ENCODE data around the gene SLC66A3. TPM values are rescaled to one million over a fixed set of nuclear protein-coding genes. Genes with fewer than 3 reads are reported as not detected.

SLC66A3 gene
- total RNA-seq, 4 donors from 2014 or later, result 37.4 to 70.6 (median 62.4) TPM

DNA sequence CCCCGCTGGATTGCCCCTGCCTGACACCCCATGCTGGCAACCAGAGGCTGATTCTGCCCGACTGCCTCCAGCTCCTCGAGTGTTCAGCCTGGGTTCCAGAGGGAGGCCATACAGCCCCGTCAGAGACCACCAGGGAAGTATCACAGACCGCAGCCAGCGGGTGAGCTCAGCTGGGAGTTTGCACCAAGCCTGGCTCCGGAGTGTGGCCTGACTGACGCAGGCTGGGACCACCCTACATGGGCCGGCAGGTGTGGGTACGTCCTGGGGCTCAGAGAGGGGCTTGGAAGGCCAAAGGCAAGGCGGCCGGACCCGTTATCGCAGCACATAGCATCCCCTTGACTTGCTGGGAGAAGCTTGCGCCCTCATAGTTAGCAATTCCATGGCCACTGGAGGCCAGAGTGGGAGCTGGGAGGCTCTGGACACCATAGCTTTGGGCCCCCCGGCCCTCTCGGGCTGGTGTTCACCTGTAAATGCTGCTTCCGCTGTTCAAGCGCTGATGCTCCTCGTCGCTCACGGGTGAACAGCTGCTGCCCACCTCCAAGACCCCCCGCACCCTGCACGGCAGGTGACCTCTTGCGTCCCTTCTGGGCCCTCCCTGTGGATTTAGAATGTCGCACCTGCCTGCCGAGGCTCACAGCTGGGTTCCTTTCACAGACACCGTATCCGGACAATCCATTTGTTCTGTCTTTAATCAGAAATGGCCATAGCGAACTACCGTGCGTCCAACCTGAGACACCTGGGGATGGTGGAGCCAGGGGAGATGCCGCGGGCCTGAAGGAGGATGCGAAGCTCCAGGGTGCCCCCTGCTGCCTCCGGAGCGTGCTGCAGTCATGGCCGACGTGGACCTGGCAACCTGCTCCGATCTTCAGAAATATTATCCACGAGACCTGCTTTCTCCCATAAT, 31.2 kb upstream of the SLC66A3 start:
- Histone ChIP-seq H3K27ac (replicated peaks in 1 of 4) (no peak overlapping the region), H3K4me1 (peaks cover 0 to 3% (median 0%) of the 10 kb centered on the region in 4 donors), H3K27me3 (peaks cover 0 to 18% (median 0%) of the 10 kb centered on the region in 4 donors), H3K9me3 (no peaks in the 10 kb centered on the region), H3K4me3 (no peak overlapping the region), H3K36me3 (no peaks in the 10 kb centered on the region)
- 62% methylated on average over 29 of the region's 41 CpGs for WGBS
- DNase-seq (ENCODE audit: extremely low spot score), result no peak
- intact Hi-C loops (cut with DNase I), result loop anchor here (2.0 to 10.0 kb wide), 2 partner anchors 209 to 291 kb away; partner anchors contain the start of gene KCNF1
- TF ChIP-seq, protein P1, sequence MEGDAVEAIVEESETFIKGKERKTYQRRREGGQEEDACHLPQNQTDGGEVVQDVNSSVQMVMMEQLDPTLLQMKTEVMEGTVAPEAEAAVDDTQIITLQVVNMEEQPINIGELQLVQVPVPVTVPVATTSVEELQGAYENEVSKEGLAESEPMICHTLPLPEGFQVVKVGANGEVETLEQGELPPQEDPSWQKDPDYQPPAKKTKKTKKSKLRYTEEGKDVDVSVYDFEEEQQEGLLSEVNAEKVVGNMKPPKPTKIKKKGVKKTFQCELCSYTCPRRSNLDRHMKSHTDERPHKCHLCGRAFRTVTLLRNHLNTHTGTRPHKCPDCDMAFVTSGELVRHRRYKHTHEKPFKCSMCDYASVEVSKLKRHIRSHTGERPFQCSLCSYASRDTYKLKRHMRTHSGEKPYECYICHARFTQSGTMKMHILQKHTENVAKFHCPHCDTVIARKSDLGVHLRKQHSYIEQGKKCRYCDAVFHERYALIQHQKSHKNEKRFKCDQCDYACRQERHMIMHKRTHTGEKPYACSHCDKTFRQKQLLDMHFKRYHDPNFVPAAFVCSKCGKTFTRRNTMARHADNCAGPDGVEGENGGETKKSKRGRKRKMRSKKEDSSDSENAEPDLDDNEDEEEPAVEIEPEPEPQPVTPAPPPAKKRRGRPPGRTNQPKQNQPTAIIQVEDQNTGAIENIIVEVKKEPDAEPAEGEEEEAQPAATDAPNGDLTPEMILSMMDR (IDR thresholded peaks at IDR 0.05), result peak; percentile 59 to 83 (median 72)
- TF ChIP-seq EP300 (IDR thresholded peaks at IDR 0.05), result no peak

DNA sequence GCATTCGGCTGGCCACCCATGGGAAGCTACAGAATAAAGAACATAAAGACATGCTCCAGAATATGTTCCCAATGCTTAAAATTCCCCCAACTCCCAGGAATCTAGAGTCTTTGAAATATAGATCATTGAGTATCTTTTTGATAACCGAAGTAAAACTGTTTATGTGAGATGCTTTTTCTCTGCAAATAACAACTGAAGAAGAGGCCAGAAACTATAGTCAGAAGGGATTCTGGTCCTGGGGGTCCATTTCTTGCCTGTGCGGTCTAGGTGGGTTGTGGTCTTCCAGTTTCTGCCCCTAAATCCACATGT, 30.6 kb upstream of the SLC66A3 start:
- H3K4me3 ChIP-seq, result no peak overlapping the region
- peaks cover under 1 to 7% (median 4%) of the 10 kb centered on the region in 4 donors for H3K4me1 ChIP-seq
- WGBS, result 59% methylated on average over 3 of the region's 3 CpGs
- H3K27ac ChIP-seq (replicated peaks in 1 of 4), result no peak overlapping the region
- no peaks in the 10 kb centered on the region for H3K36me3 ChIP-seq
- H3K27me3 ChIP-seq, result peaks cover 0 to 18% (median 0%) of the 10 kb centered on the region in 4 donors
- H3K9me3 ChIP-seq, result no peaks in the 10 kb centered on the region
- TF ChIP-seq POLR2A (IDR thresholded peaks at IDR 0.05; ENCODE audit: low read depth) (no peak), EP300 (IDR thresholded peaks at IDR 0.05) (no peak), POLR2AphosphoS5 (IDR thresholded peaks at IDR 0.05) (no peak)
- TF ChIP-seq, protein P1 (IDR thresholded peaks at IDR 0.05), result no peak
- no peak for DNase-seq (ENCODE audit: extremely low spot score)
- intact Hi-C loops (cut with DNase I), result loop anchor here (2.0 to 10.0 kb wide), 2 partner anchors 210 to 292 kb away; partner anchors contain the start of gene KCNF1

- no peak overlapping the region for H3K27ac ChIP-seq (replicated peaks in 1 of 4)
- no peaks in the 10 kb centered on the region for H3K9me3 ChIP-seq
- H3K36me3 ChIP-seq, result no peaks in the 10 kb centered on the region
- no peak for DNase-seq (ENCODE audit: extremely low spot score)
- WGBS, result 72% methylated on average over 5 of the region's 5 CpGs
- intact Hi-C loops (cut with DNase I), result loop anchor here (10.0 kb wide), 1 partner anchor 213 kb away; the partner anchor contains the start of gene KCNF1
- H3K27me3 ChIP-seq, result peaks cover 0 to 26% (median 0%) of the 10 kb centered on the region in 4 donors
- peaks cover 9 to 22% (median 19%) of the 10 kb centered on the region in 4 donors for H3K4me1 ChIP-seq
- TF ChIP-seq POLR2A (IDR thresholded peaks at IDR 0.05; ENCODE audit: low read depth) (no peak), POLR2AphosphoS5 (IDR thresholded peaks at IDR 0.05) (no peak), EP300 (IDR thresholded peaks at IDR 0.05) (no peak)
- TF ChIP-seq, protein P1 (IDR thresholded peaks at IDR 0.05), result no peak
- no peak overlapping the region for H3K4me3 ChIP-seq
Measured at GRCh38 chr2:11127761-11128160, 27.5 kb upstream of the SLC66A3 start.

DNA sequence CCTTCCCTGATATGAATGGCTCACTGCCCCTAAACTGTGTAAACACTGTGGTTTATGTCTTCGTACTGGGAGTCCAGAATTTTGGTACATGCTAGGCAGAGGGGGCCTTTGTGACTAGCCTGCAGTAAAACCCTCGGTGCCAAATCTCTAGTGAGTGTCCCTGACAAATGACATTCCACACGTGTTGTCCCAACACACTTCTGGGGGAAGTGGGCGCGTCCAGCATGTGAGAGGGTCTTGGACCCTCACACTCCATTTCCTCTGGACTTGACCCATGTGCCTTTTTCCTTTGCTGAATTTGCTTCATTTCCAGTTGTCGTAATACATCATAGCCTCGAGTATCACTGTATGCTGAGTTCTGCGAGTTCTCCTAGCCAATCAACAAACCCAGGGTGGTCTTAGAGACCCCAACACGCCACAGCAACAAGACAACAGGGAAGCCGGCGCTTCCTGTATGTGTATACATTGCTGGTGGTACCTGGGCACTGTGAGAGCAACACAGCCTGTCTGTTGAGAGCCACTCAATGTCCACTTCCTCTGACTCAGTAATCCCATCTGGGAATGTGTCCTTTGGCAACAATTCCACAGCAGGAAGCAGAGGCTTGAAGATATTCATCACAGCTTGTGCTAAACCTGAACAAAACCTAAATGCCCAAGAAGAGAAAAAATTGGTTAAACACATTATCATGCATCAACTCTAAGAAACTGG, 26.9 kb upstream of the SLC66A3 start:
- no peak for DNase-seq (ENCODE audit: extremely low spot score)
- H3K27ac ChIP-seq (replicated peaks in 1 of 4), result peak overlapping the region in 1 of 4 donors; percentile 13
- H3K9me3 ChIP-seq, result no peaks in the 10 kb centered on the region
- intact Hi-C loops (cut with DNase I), result loop anchor here (10.0 kb wide), 1 partner anchor 214 kb away; the partner anchor contains the start of gene KCNF1
- TF ChIP-seq EP300 (IDR thresholded peaks at IDR 0.05) (no peak), POLR2AphosphoS5 (IDR thresholded peaks at IDR 0.05) (no peak), POLR2A (IDR thresholded peaks at IDR 0.05; ENCODE audit: low read depth) (no peak)
- TF ChIP-seq, protein P1 (IDR thresholded peaks at IDR 0.05), result no peak
- H3K4me1 ChIP-seq, result peaks cover 12 to 28% (median 25%) of the 10 kb centered on the region in 4 donors
- peaks cover 0 to 20% (median 0%) of the 10 kb centered on the region in 4 donors for H3K27me3 ChIP-seq
- H3K36me3 ChIP-seq, result no peaks in the 10 kb centered on the region
- 71% methylated on average over 10 of the region's 11 CpGs for WGBS
- H3K4me3 ChIP-seq, result no peak overlapping the region

Data from esophagus muscularis mucosa (tissue), 4 donors.